HAP-1 (cell line): ENCODE results near the gene FARSA.
A peak's percentile ranks its signal among the peaks of the same experiment; 100 is the strongest.
"Not testable (repeated sequence)": the region's sequence is repeated elsewhere in the genome, so short reads cannot be mapped to it uniquely, and the experiment has no call there.

Experiments
- DNase-seq, 2 experiments: peaks; one replicate each; pipeline ENCODE4 v3.0.0-alpha.2; 2016 to 2020; ENCODE audit warnings: low spot score in 2 of 2
- H3K27me3 ChIP-seq: fragments of 250-450 bp; sonication (Bioruptor Pico); 2 replicates; pipeline ENCODE4 v1.5.1; 2020; ENCODE audit warnings: low read depth, mild to moderate bottlenecking, moderate library complexity
- H3K36me3 ChIP-seq: fragments of 250-450 bp; sonication (Bioruptor Pico); replicated peaks from 2 replicates; pipeline ENCODE4 v1.5.1; 2020; ENCODE audit warnings: mild to moderate bottlenecking
- H3K4me1 ChIP-seq: fragments of 250-450 bp; sonication (Bioruptor Pico); 2 replicates; pipeline ENCODE4 v1.5.1; 2020; ENCODE audit warnings: mild to moderate bottlenecking
- H3K4me3 ChIP-seq: fragments of 250-450 bp; sonication (Bioruptor Pico); 2 replicates; pipeline ENCODE4 v1.5.1; 2020; ENCODE audit warnings: mild to moderate bottlenecking, moderate library complexity
- H3K9me3 ChIP-seq: fragments of 250-450 bp; sonication (Bioruptor Pico); 2 replicates; pipeline ENCODE4 v1.5.1; 2020; ENCODE audit warnings: mild to moderate bottlenecking, moderate library complexity
- in situ Hi-C: fragments of 300-500 bp; cut with MboI; formaldehyde crosslinking; loops from 3 replicates; pipeline ENCODE4 v1.14.3; 2020; ENCODE audit warnings: low sequenced_read_pairs, inconsistent platforms, mixed read lengths

FARSA gene

DNA sequence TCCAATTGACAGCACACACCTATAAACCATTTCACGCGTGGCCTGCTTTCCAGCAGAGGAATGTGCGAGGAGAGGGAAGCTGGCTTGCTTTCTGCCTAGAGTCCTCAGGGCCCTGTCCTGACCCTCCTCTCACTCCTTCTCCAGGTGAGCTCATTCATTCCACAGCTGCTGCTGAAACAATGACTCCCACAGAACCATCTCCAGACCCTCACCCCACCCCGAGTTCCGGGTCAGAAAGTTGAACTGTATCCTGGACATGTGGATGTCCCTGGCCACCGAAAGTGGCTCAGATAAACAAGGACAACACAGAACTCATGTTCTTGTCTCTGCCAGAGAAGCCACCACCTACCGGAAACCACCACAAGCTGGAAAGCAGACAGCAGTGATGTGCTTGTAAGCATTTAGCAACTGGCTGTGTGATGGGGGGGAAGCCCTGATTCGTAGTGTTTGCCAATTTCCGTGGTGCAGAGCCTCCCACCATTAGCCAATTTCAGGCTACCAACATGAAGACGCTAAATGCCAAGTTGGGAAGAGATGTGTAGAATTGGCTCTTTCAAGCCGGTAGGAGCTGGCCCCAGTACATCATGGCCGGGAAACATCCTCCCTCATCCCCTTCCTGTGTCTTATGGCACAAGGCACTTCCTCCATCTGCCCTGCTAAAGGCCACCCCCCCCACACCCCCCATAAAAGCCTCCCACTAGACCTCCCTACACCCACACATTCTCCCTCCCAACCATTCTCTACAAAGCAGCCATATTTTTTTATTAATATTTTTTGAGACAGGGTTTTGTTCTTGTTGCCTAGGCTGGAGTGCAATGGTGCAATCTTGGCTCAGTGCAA lies 19.4 kb downstream of the FARSA start:
- DNase-seq, result no peak
- no peaks in the 10 kb centered on the region for H3K27me3 ChIP-seq
- in situ Hi-C loops, result no loop called here
- no peaks in the 10 kb centered on the region; the same call in 1 of the 2 replicates for H3K9me3 ChIP-seq
- no peak overlapping the region for H3K4me3 ChIP-seq
- H3K36me3 ChIP-seq, result no peaks in the 10 kb centered on the region
- peaks cover 9% of the 10 kb centered on the region for H3K4me1 ChIP-seq

DNA sequence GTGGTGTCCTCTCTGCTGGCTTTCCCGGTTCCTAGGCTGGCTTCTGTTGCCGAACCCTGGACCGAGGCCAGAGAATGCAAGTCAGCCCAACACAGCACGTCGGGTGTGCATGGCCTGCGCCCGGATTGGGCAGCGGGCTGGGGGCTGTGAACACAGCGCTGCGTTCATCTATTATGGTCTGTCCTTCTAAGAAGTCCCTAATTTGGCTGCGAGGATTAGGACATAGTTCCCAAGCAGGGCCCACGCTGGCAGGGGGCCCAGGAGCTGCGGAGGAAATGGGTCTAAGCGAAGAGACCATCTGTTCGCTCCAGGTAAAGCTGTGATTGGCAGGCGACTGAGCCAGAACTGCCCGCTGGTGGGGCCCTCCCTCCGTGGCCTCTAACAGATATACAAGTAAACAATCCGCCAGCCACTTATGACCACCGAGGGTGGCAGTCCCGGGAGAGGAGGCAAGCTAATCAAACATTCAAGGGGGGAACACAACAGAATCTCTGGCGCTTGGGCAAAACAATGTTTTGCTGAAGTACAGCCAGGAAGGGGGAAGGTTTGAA lies 20.4 kb downstream of the FARSA start:
- no peaks in the 10 kb centered on the region for H3K27me3 ChIP-seq
- peak in 1 of 2 experiments; percentile 67 for DNase-seq
- H3K4me3 ChIP-seq, result no peak overlapping the region
- no peaks in the 10 kb centered on the region; the same call in 1 of the 2 replicates for H3K9me3 ChIP-seq
- peaks cover 7% of the 10 kb centered on the region for H3K4me1 ChIP-seq
- H3K36me3 ChIP-seq, result no peaks in the 10 kb centered on the region
- in situ Hi-C loops, result no loop called here

DNA sequence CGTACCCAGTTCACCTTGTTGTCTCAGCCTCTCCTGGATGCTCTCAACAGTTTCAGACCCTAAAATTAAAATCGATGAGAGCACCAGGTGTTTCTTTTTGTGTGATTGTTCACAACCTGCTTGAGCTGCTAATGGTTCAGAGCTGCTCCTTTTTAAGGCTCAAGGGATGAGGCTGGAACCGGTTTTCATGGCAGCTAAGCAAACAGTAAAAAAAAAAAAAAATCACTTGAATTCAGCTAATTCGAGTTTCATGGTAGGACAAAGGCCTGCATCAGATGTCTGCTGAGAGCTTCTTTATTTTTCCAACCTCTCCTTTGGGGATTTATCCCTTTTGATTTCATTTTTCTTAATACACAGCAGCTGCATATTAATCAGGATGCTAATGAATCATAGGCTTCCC lies 20.9 kb downstream of the FARSA start:
- Histone ChIP-seq H3K4me3 (no peak overlapping the region), H3K27me3 (no peaks in the 10 kb centered on the region), H3K9me3 (no peaks in the 10 kb centered on the region), H3K36me3 (no peaks in the 10 kb centered on the region), H3K4me1 (peaks cover 7% of the 10 kb centered on the region)
- DNase-seq, result no peak
- in situ Hi-C loops, result no loop called here

DNA sequence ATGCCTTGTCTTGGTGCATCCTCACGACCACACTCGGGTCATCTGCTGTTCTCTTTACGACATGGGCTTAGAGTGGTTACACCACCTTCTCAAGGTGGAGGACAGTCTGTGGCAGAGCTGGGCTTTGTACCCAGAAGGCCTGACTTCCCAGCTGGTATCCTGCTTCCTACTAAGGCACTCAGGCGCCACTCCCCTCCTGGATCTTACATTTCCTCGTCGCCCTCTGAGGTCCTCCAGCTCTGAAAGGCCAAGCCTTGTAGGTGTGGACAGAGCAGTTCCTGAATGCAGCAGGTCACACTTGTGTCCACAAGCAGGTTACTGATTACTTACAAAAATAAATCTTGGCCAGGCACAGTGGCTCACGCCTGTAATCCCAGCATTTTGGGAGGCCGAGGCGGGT lies 26.3 kb downstream of the FARSA start:
- in situ Hi-C loops, result no loop called here
- Histone ChIP-seq H3K36me3 (no peaks in the 10 kb centered on the region), H3K4me3 (no peak overlapping the region), H3K4me1 (no peaks in the 10 kb centered on the region; the same call in 1 of the 2 replicates), H3K9me3 (no peaks in the 10 kb centered on the region), H3K27me3 (no peaks in the 10 kb centered on the region)
- DNase-seq, result no peak

DNA sequence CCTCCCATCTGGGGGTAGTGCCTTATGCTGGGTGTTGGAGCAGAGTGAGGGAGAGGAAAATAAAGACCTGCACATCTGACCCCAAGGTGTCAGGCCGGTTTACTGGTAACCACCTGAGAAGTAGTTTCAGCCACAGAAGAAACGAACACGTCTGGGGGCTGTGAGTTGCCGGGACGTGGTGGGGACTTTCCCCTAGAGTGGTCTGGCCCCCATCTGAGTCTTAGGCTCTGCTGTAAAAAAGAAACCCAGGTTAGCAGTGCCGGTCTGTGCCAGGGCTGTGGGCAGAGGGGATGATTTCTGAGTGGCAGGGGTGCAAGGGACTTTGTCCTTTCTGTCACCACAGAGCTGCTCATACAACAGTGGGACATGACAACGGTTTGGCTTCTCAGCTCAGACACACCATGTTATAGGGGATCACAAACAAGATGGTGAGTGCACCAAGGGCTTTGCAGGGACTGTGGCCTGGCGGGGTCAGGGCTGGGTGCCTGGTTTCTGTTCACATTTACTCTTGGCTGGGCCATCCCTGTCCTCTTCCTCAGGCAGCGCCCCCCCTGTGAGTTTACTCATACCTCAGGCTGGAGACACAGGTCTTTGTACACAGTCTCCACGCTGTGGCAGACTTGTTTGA lies 33.5 kb downstream of the FARSA start:
- no peaks in the 10 kb centered on the region for H3K9me3 ChIP-seq
- no peaks in the 10 kb centered on the region for H3K27me3 ChIP-seq
- H3K4me3 ChIP-seq, result no peak overlapping the region
- in situ Hi-C loops, result no loop called here
- H3K4me1 ChIP-seq, result no peaks in the 10 kb centered on the region
- DNase-seq, result no peak
- H3K36me3 ChIP-seq, result peaks cover 18% of the 10 kb centered on the region

DNA sequence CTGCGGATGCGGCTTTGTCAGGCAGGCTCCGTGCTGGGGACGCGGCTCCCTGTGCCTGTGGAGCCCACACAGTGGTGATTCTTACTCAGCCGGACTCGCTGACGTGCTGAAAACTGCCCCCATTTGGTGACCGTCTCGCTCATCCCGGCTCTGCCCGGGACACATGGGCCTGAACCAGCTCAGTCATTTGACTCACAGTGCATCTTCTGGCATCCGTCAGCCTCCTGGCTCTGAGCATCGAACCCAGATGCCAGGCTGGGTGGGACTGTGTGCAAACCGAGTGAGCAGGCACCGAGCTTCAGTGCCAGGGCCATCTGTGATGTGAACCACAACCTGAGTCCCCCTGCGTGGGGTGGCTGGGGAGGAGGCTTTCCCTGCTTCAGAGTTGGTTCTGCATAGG lies 37.1 kb downstream of the FARSA start:
- no peak for DNase-seq
- Histone ChIP-seq H3K4me3 (no peak overlapping the region), H3K4me1 (peaks cover 3% of the 10 kb centered on the region; the same call in 1 of the 2 replicates), H3K9me3 (no peaks in the 10 kb centered on the region), H3K27me3 (no peaks in the 10 kb centered on the region), H3K36me3 (peaks cover 29% of the 10 kb centered on the region)
- in situ Hi-C loops, result no loop called here

DNA sequence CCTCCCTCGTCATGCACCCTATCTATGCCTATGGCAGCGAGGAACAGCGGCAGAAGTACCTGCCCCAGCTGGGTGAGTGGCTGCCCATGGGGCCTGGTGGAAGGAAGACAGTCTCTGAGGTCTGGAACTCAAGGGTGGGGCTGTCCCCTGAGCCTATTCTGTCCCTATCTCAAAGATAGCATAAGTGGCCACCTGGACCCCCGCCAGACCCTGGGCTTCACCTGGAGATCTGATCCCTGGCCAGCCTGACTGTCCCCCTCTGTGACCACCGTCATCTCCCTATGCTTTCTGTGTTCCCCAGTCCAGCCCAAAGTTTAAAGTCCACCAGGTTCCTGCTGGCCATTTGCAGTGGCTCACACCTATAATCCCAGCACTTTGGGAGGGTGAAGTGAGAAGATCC lies 39.9 kb downstream of the FARSA start:
- in situ Hi-C loops, result no loop called here
- no peaks in the 10 kb centered on the region for H3K9me3 ChIP-seq
- H3K27me3 ChIP-seq, result no peaks in the 10 kb centered on the region
- no peak overlapping the region for H3K4me3 ChIP-seq
- H3K36me3 ChIP-seq, result peaks cover 26% of the 10 kb centered on the region
- peaks cover 5% of the 10 kb centered on the region; the same call in 1 of the 2 replicates for H3K4me1 ChIP-seq
- DNase-seq, result no peak

DNA sequence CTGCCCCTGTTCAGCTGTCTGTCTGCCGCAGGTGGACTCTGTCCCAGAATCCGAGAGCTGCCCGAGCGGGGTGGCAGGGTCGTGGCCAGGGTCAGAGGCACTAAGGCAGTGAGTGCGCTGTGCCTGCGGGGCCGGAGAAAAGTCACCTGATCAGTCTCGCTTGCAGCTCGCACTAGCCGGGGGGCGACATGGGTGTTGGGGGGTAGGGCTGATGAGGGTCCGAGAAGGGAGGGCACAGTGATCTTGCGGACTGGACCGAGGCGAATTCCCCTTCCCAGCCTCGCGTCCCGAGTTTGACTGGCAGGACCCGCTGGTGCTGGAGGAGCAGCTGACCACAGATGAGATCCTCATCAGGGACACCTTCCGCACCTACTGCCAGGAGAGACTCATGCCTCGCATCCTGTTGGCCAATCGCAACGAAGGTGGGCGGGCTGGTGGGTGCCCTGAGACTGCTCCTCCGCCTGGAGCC lies 41.9 kb downstream of the FARSA start:
- no peak for DNase-seq
- Histone ChIP-seq H3K27me3 (no peaks in the 10 kb centered on the region), H3K36me3 (peaks cover 23% of the 10 kb centered on the region), H3K9me3 (no peaks in the 10 kb centered on the region), H3K4me1 (peaks cover 5% of the 10 kb centered on the region; the same call in 1 of the 2 replicates), H3K4me3 (peak overlapping the region; percentile 74)
- in situ Hi-C loops, result no loop called here

DNA sequence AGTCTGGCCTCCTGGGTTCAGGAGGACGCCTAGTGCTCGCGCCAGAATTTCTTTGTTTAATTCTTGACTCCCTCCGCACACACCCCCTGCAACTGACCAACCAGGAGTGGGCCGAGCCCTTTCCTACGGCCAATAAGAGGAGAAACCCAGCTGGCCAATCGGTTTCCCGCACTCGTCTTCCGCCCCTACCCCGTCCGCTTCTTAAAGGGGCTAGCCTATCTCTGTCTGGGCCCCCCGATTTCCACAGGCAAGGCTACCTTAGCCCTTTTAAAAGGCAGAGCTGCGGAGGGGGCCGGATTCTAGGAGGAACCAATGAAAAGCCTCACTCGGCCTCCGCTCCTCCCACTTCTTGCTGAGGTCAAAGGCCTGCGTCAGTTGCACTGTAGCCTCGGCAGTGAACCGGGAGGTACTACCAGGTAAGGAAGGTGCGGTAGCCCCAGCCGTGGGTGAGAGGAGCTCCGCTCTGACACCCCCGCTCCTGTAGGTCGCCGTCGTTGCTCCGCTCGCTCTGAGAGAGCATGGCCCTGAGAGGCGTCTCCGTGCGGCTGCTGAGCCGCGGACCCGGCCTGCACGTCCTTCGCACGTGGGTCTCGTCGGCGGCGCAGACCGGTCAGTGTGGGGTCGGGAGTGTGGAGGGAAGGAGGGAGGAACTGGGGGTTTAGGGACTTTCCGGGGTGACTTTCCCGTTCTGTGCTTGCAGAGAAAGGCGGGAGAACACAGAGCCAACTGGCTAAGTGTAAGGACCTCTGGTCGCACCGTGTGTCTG lies 42.5 kb downstream of the FARSA start, which contains the start of gene GCDH:
Gene GCDH, plus strand, starts transcription at position 374 of the 766 bp plus-strand sequence. Its CDS starts 145 bp downstream, at position 519.
- H3K27me3 ChIP-seq, result no peaks in the 10 kb centered on the region
- in situ Hi-C loops, result no loop called here
- peak; percentile 99 for DNase-seq

DNA sequence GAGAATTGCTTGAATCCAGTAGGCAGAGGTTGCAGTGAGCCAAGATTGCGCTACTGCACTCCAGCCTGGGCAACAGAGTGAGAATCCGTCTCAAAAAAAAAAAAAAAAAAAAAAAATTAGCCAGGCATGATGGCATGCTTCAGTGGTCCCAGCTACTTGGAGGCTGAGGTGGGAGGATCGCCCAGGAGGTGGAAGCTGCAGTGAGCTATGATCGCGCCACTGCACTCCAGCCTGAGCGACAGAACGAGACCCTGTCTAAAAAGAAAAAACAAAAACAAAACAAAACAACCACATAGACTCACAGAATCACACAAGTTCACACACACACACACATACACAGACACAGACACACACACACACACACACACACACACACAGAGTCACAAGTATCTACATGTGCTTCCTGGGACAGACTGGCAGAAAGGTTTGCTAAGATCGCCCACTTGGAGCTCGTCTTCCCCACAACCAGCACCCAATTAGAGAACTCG lies 43.2 kb downstream of the FARSA start:
- in situ Hi-C loops, DNase-seq, H3K9me3 ChIP-seq, H3K27me3 ChIP-seq, H3K4me1 ChIP-seq: not testable (repeated sequence)
- H3K4me3 ChIP-seq, result peak overlapping the region; percentile 74
- peaks cover 15% of the 10 kb centered on the region; the same call in 1 of the 2 replicates for H3K36me3 ChIP-seq

More for the DNA sequence above, 42.5 kb downstream of the FARSA start, which contains the start of gene GCDH:
- H3K36me3 ChIP-seq, result peaks cover 17% of the 10 kb centered on the region
- H3K9me3 ChIP-seq, result no peaks in the 10 kb centered on the region
- H3K4me3 ChIP-seq, result peak within 1 kb of the TSS; percentile 74
- H3K4me1 ChIP-seq, result peaks cover 5% of the 10 kb centered on the region; the same call in 1 of the 2 replicates

DNA sequence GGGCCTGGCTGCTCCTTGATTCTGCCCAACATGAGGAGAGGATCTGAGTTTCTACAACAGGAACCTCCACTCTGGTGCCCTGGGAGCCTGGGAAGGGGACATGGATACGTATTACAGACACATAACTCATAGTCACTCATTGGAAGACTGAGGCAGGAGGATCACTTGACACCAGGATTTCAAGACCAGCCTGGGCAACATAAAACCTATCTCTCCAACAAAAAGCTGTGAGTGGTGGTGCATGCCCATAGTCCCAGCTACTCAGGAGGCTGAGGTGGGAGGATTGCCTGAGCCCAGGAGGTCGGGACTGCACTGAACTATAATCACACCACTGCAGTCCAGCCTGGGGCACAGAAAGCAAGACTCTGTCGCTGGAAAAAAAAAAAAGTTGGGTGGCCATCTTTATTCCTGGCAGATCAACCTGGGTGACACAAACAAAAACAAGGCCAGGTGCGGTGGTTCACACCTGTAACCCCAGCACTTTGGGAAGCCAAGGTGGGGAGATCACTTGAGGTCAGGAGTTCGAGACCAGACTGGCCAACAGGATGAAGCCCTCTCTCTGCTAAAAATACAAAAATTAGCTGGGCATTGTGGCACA lies 45.4 kb downstream of the FARSA start:
- Histone ChIP-seq H3K27me3 (no peaks in the 10 kb centered on the region), H3K4me3 (no peak overlapping the region), H3K36me3 (peaks cover 2% of the 10 kb centered on the region; the same call in 1 of the 2 replicates), H3K4me1 (peaks cover 5% of the 10 kb centered on the region; the same call in 1 of the 2 replicates), H3K9me3 (peaks cover 5% of the 10 kb centered on the region)
- DNase-seq, result no peak
- in situ Hi-C loops, result no loop called here

DNA sequence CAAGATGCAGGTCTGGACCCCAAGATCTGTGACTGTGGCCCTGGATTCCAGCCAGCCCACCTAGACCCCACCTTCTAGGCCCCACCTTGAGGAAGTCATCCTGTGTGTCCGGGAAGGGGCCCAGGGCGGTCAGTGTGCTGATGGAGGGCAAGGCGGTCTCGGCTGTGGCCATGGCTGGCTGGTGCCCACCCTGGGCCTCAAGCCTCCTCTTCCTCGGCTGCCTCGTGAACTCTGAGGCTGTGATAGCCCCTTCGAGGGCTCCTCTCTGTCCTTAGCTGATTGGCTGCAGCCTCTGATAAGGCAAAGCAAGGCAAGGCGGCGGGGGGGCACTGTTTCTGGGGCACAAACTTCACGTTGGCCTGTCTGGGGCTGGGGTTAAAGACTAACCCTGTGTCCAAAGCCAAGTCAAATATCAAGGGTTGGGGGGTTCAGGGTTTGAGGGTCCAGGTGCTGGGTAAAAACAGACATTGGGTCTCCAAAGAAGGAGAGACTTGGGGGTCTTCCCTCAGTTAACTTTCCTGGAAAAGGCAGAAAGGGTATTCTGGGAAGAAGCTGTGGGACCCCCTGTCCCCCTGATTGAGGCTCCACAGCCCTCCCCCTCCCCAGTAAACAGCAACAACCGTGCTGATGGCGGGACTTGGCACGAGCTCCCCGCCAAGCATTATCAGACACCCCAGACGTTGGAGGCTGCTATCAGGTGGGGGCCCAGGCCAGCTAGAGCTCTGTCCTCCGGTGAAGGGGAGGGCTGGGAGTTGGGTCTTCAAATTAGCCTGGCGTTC lies 46.4 kb downstream of the FARSA start, which contains the start of gene KLF1:
Gene KLF1, minus strand, starts transcription at position 233 of the 779 bp plus-strand sequence. Its CDS starts 61 bp downstream, at position 172.
- Histone ChIP-seq H3K9me3 (peaks cover 5% of the 10 kb centered on the region), H3K27me3 (no peaks in the 10 kb centered on the region), H3K36me3 (no peaks in the 10 kb centered on the region; the same call in 1 of the 2 replicates), H3K4me3 (no peak within 1 kb of the TSS), H3K4me1 (peaks cover 5% of the 10 kb centered on the region; the same call in 1 of the 2 replicates)
- in situ Hi-C loops, result no loop called here
- DNase-seq, result no peak
